GM12873 (cell line): ENCODE data around the gene GTF3C5.

Experiments
- CTCF ChIP-seq: IDR thresholded peaks from 2 replicates; pipeline ENCODE4 v1.5.1; 2012; ENCODE audit warnings: low read depth, mild to moderate bottlenecking, moderate library complexity, low read length, control low read depth; ENCODE audit not compliant: insufficient read depth; ENCODE audit errors: missing control alignments

GTF3C5 gene

GRCh38 chr9:133002147-133003070 is 28.4 kb upstream of the GTF3C5 start:
- no peak for TF ChIP-seq CTCF

- no peak for TF ChIP-seq CTCF
Measured at GRCh38 chr9:133003071-133003461, 27.7 kb upstream of the GTF3C5 start.

- no peak for TF ChIP-seq CTCF
Measured at GRCh38 chr9:133003671-133004090, 27.1 kb upstream of the GTF3C5 start.

- TF ChIP-seq CTCF = no peak
Measured at GRCh38 chr9:133004091-133004998, 26.5 kb upstream of the GTF3C5 start.

GRCh38 chr9:133004999-133005760 is 25.6 kb upstream of the GTF3C5 start:
- no peak for TF ChIP-seq CTCF

GRCh38 chr9:133005957-133006356 is 24.8 kb upstream of the GTF3C5 start:
- TF ChIP-seq CTCF = no peak

- TF ChIP-seq CTCF = no peak
Measured at GRCh38 chr9:133006731-133007352, 24.0 kb upstream of the GTF3C5 start.
